ENCODE results near the gene GATAD2B.
"Not testable (repeated sequence)": the region's sequence is repeated elsewhere in the genome, so short reads cannot be mapped to it uniquely, and the experiment has no call there.

Gene GATAD2B

GRCh38 chr1:153888533-153888932, 34.2 kb downstream of the GATAD2B start:
- no peak for DNase-seq (ENCODE audit: low read depth in 2 of 3, low spot score in 2 of 3)

GRCh38 chr1:153886127-153886526, 36.6 kb downstream of the GATAD2B start:
- DNase-seq (ENCODE audit: low read depth in 2 of 3, low spot score in 2 of 3), result no peak

- DNase-seq (ENCODE audit: low read depth in 2 of 3, low spot score in 2 of 3), result no peak
These were observed 39.5 kb downstream of the GATAD2B start for GRCh38 chr1:153883223-153883622.

- no peak for DNase-seq (ENCODE audit: low read depth in 2 of 3, low spot score in 2 of 3)
These were observed 40.4 kb downstream of the GATAD2B start for GRCh38 chr1:153882296-153882912.

GRCh38 chr1:153881751-153882150, 41.0 kb downstream of the GATAD2B start:
- DNase-seq (ENCODE audit: low read depth in 2 of 3, low spot score in 2 of 3), result no peak

- no peak for DNase-seq (ENCODE audit: low read depth in 2 of 3, low spot score in 2 of 3)
These were observed 41.8 kb downstream of the GATAD2B start for GRCh38 chr1:153880962-153881361.

GRCh38 chr1:153880024-153880423, 42.7 kb downstream of the GATAD2B start:
- no peak for DNase-seq (ENCODE audit: low read depth in 2 of 3, low spot score in 2 of 3)

GRCh38 chr1:153877112-153877511, 45.7 kb downstream of the GATAD2B start:
- DNase-seq (ENCODE audit: low read depth in 2 of 3, low spot score in 2 of 3), result no peak

- no peak for DNase-seq (ENCODE audit: low read depth in 2 of 3, low spot score in 2 of 3)
These were observed 49.8 kb downstream of the GATAD2B start for GRCh38 chr1:153872934-153873333.

- DNase-seq (ENCODE audit: low read depth in 2 of 3, low spot score in 2 of 3), result no peak
These were observed 50.4 kb downstream of the GATAD2B start for GRCh38 chr1:153872331-153872730.

- no peak for DNase-seq (ENCODE audit: low read depth in 2 of 3, low spot score in 2 of 3)
These were observed 53.3 kb downstream of the GATAD2B start for GRCh38 chr1:153869486-153869885.

- no peak for DNase-seq (ENCODE audit: low read depth in 2 of 3, low spot score in 2 of 3)
These were observed 56.5 kb downstream of the GATAD2B start for GRCh38 chr1:153866045-153866850.

GRCh38 chr1:153860285-153860684, 62.5 kb downstream of the GATAD2B start:
- DNase-seq (ENCODE audit: low read depth in 2 of 3, low spot score in 2 of 3), result no peak

GRCh38 chr1:153857505-153857904, 65.3 kb downstream of the GATAD2B start:
- no peak for DNase-seq (ENCODE audit: low read depth in 2 of 3, low spot score in 2 of 3)

GRCh38 chr1:153856763-153857162, 66.0 kb downstream of the GATAD2B start:
- no peak for DNase-seq (ENCODE audit: low read depth in 2 of 3, low spot score in 2 of 3)

GRCh38 chr1:153852170-153852569, 70.6 kb downstream of the GATAD2B start:
- DNase-seq (ENCODE audit: low read depth in 2 of 3, low spot score in 2 of 3), result no peak

GRCh38 chr1:153849487-153850185, 73.1 kb downstream of the GATAD2B start:
- no peak for DNase-seq (ENCODE audit: low read depth in 2 of 3, low spot score in 2 of 3)

GRCh38 chr1:153848805-153849204, 74.0 kb downstream of the GATAD2B start:
- no peak for DNase-seq (ENCODE audit: low read depth in 2 of 3, low spot score in 2 of 3)

- DNase-seq (ENCODE audit: low read depth in 2 of 3, low spot score in 2 of 3), result no peak
These were observed 77.6 kb downstream of the GATAD2B start for GRCh38 chr1:153845158-153845557.

GRCh38 chr1:153844349-153844748, 78.4 kb downstream of the GATAD2B start:
- DNase-seq (ENCODE audit: low read depth in 2 of 3, low spot score in 2 of 3), result not testable (repeated sequence)

- DNase-seq (ENCODE audit: low read depth in 2 of 3, low spot score in 2 of 3), result no peak
These were observed 80.7 kb downstream of the GATAD2B start for GRCh38 chr1:153842006-153842471.

- no peak for DNase-seq (ENCODE audit: low read depth in 2 of 3, low spot score in 2 of 3)
These were observed 81.2 kb downstream of the GATAD2B start for GRCh38 chr1:153841463-153841994.

Measured in activated CD8-positive, alpha-beta memory T cell treated with anti-CD3 and anti-CD28 coated beads for 48 hours (primary cell).